Measurements from ENCODE around the gene TMCO6.
"Not testable (repeated sequence)": the region's sequence is repeated elsewhere in the genome, so short reads cannot be mapped to it uniquely, and the experiment has no call there.

TMCO6 gene

GRCh38 chr5:140609126-140609525 lies 30.1 kb upstream of the TMCO6 start:
- no peak overlapping the region for H3K4me3 ChIP-seq (replicated peaks; ENCODE audit: low read depth, low read length)
- no peak for TF ChIP-seq CTCF (IDR thresholded peaks at IDR 0.05; ENCODE audit: low read length, missing control alignments)
- peak; percentile 58 for DNase-seq (ENCODE audit: low read depth)

GRCh38 chr5:140611020-140611521 lies 28.2 kb upstream of the TMCO6 start:
- TF ChIP-seq CTCF (IDR thresholded peaks at IDR 0.05; ENCODE audit: low read length, missing control alignments), result no peak
- peak; percentile 80 for DNase-seq (ENCODE audit: low read depth)
- no peak overlapping the region for H3K4me3 ChIP-seq (replicated peaks; ENCODE audit: low read depth, low read length)

GRCh38 chr5:140622301-140622700 lies 16.9 kb upstream of the TMCO6 start:
- no peak for TF ChIP-seq CTCF (IDR thresholded peaks at IDR 0.05; ENCODE audit: low read length, missing control alignments)
- peak; percentile 36 for DNase-seq (ENCODE audit: low read depth)
- no peak overlapping the region for H3K4me3 ChIP-seq (replicated peaks; ENCODE audit: low read depth, low read length)

- peak; percentile 44 for DNase-seq (ENCODE audit: low read depth)
- H3K4me3 ChIP-seq (replicated peaks; ENCODE audit: low read depth, low read length), result not testable (repeated sequence)
Observed at GRCh38 chr5:140623061-140623460, 16.2 kb upstream of the TMCO6 start.

GRCh38 chr5:140624886-140625285 lies 14.4 kb upstream of the TMCO6 start:
- DNase-seq (ENCODE audit: low read depth); H3K4me3 ChIP-seq (replicated peaks; ENCODE audit: low read depth, low read length): not testable (repeated sequence)

- no peak for TF ChIP-seq CTCF (IDR thresholded peaks at IDR 0.05; ENCODE audit: low read length, missing control alignments)
- DNase-seq (ENCODE audit: low read depth), result no peak
- H3K4me3 ChIP-seq (replicated peaks; ENCODE audit: low read depth, low read length), result no peak overlapping the region
Observed at GRCh38 chr5:140627972-140628371, 11.3 kb upstream of the TMCO6 start.

GRCh38 chr5:140628711-140629110 lies 10.5 kb upstream of the TMCO6 start:
- no peak overlapping the region for H3K4me3 ChIP-seq (replicated peaks; ENCODE audit: low read depth, low read length)
- DNase-seq (ENCODE audit: low read depth), result peak; percentile 45
- TF ChIP-seq CTCF (IDR thresholded peaks at IDR 0.05; ENCODE audit: low read length, missing control alignments), result no peak

- H3K4me3 ChIP-seq (replicated peaks; ENCODE audit: low read depth, low read length), result no peak overlapping the region
- no peak for TF ChIP-seq CTCF (IDR thresholded peaks at IDR 0.05; ENCODE audit: low read length, missing control alignments)
- no peak for DNase-seq (ENCODE audit: low read depth)
Observed at GRCh38 chr5:140630292-140631035, 8.8 kb upstream of the TMCO6 start.

All from fibroblast of pulmonary artery (primary cell).